Memory B cell (primary cell): ENCODE measurements around the gene ATG7.

Experiments used
- ATAC-seq: fragments of 150-1000 bp; cut with Tn5 transposase; 2 replicates; pipeline ENCODE4 v1.10.0; 2021; ENCODE audit warnings: low read depth, mild to moderate bottlenecking, moderate library complexity
- DNase-seq, 2 donors: peaks; one replicate each; pipeline ENCODE4 v3.0.0; 2022; ENCODE audit warnings: low spot score in 2 of 2
- H3K27ac Mint-ChIP-seq: one replicate; pipeline ENCODE4 v1.8.0; 2022; ENCODE audit warnings: mild to moderate bottlenecking, moderate library complexity, mixed read lengths
- H3K27me3 Mint-ChIP-seq: one replicate; pipeline ENCODE4 v1.8.0; 2022; ENCODE audit warnings: mixed read lengths
- H3K36me3 Mint-ChIP-seq: one replicate; pipeline ENCODE4 v1.8.0; 2022; ENCODE audit warnings: mild to moderate bottlenecking, mixed read lengths
- H3K4me1 Mint-ChIP-seq: one replicate; pipeline ENCODE4 v1.8.0; 2022; ENCODE audit warnings: mixed read lengths
- H3K4me3 Mint-ChIP-seq: one replicate; pipeline ENCODE4 v1.8.0; 2022; ENCODE audit warnings: mild to moderate bottlenecking, moderate library complexity, mixed read lengths
- H3K9me3 Mint-ChIP-seq: one replicate; pipeline ENCODE4 v1.8.0; 2022; ENCODE audit warnings: mixed read lengths

ATG7 gene

GRCh38 chr3:11385326-11385725 is 113.1 kb downstream of the ATG7 start:
- Mint-ChIP-seq H3K4me1 (no peaks in the 10 kb centered on the region), H3K36me3 (peaks cover 10% of the 10 kb centered on the region), H3K9me3 (no peaks in the 10 kb centered on the region), H3K27me3 (no peaks in the 10 kb centered on the region), H3K4me3 (no peak overlapping the region), H3K27ac (no peak overlapping the region)
- DNase-seq = no peak
- ATAC-seq = no peak

GRCh38 chr3:11385891-11386290 is 113.7 kb downstream of the ATG7 start:
- no peak for DNase-seq
- no peak for ATAC-seq
- Mint-ChIP-seq H3K27ac (no peak overlapping the region), H3K4me3 (no peak overlapping the region), H3K9me3 (no peaks in the 10 kb centered on the region), H3K36me3 (peaks cover 16% of the 10 kb centered on the region), H3K27me3 (no peaks in the 10 kb centered on the region), H3K4me1 (no peaks in the 10 kb centered on the region)

- H3K27ac Mint-ChIP-seq = no peak overlapping the region
- DNase-seq (no peak), ATAC-seq (no peak)
- no peaks in the 10 kb centered on the region for H3K9me3 Mint-ChIP-seq
- H3K4me3 Mint-ChIP-seq = no peak overlapping the region
- peaks cover 21% of the 10 kb centered on the region for H3K36me3 Mint-ChIP-seq
- H3K27me3 Mint-ChIP-seq = no peaks in the 10 kb centered on the region
- H3K4me1 Mint-ChIP-seq = no peaks in the 10 kb centered on the region
Measured at GRCh38 chr3:11386465-11387113, 114.4 kb downstream of the ATG7 start.

GRCh38 chr3:11389386-11390268 is 117.4 kb downstream of the ATG7 start:
- ATAC-seq = no peak
- Mint-ChIP-seq H3K27me3 (no peaks in the 10 kb centered on the region), H3K9me3 (no peaks in the 10 kb centered on the region), H3K36me3 (peaks cover 15% of the 10 kb centered on the region), H3K4me3 (no peak overlapping the region), H3K27ac (no peak overlapping the region), H3K4me1 (no peaks in the 10 kb centered on the region)
- no peak for DNase-seq

- Mint-ChIP-seq H3K36me3 (peaks cover 15% of the 10 kb centered on the region), H3K27me3 (no peaks in the 10 kb centered on the region), H3K4me3 (no peak overlapping the region), H3K27ac (no peak overlapping the region), H3K9me3 (no peaks in the 10 kb centered on the region), H3K4me1 (no peaks in the 10 kb centered on the region)
- DNase-seq (no peak), ATAC-seq (no peak)
Measured at GRCh38 chr3:11390411-11391131, 118.4 kb downstream of the ATG7 start.

GRCh38 chr3:11391174-11391879 is 119.1 kb downstream of the ATG7 start:
- H3K27ac Mint-ChIP-seq = no peak overlapping the region
- no peaks in the 10 kb centered on the region for H3K27me3 Mint-ChIP-seq
- H3K4me3 Mint-ChIP-seq = no peak overlapping the region
- H3K36me3 Mint-ChIP-seq = peaks cover 15% of the 10 kb centered on the region
- no peaks in the 10 kb centered on the region for H3K4me1 Mint-ChIP-seq
- no peaks in the 10 kb centered on the region for H3K9me3 Mint-ChIP-seq
- no peak for ATAC-seq
- DNase-seq = no peak

GRCh38 chr3:11392014-11392859 is 120.0 kb downstream of the ATG7 start:
- ATAC-seq = no peak
- H3K4me3 Mint-ChIP-seq = no peak overlapping the region
- no peaks in the 10 kb centered on the region for H3K9me3 Mint-ChIP-seq
- DNase-seq = no peak
- H3K4me1 Mint-ChIP-seq = no peaks in the 10 kb centered on the region
- no peaks in the 10 kb centered on the region for H3K27me3 Mint-ChIP-seq
- H3K36me3 Mint-ChIP-seq = peaks cover 13% of the 10 kb centered on the region
- no peak overlapping the region for H3K27ac Mint-ChIP-seq

- Mint-ChIP-seq H3K4me1 (no peaks in the 10 kb centered on the region), H3K9me3 (no peaks in the 10 kb centered on the region), H3K27me3 (no peaks in the 10 kb centered on the region), H3K27ac (no peak overlapping the region), H3K4me3 (no peak overlapping the region), H3K36me3 (peaks cover 13% of the 10 kb centered on the region)
- ATAC-seq = no peak
- DNase-seq = no peak
Measured at GRCh38 chr3:11392860-11393114, 120.6 kb downstream of the ATG7 start.

- Mint-ChIP-seq H3K4me1 (no peaks in the 10 kb centered on the region), H3K27ac (no peak overlapping the region), H3K27me3 (no peaks in the 10 kb centered on the region), H3K36me3 (peaks cover 13% of the 10 kb centered on the region), H3K4me3 (no peak overlapping the region), H3K9me3 (no peaks in the 10 kb centered on the region)
- no peak for ATAC-seq
- no peak for DNase-seq
Measured at GRCh38 chr3:11393401-11393800, 121.2 kb downstream of the ATG7 start.

- no peak for DNase-seq
- Mint-ChIP-seq H3K27ac (no peak overlapping the region), H3K27me3 (no peaks in the 10 kb centered on the region), H3K4me1 (no peaks in the 10 kb centered on the region), H3K36me3 (peaks cover 13% of the 10 kb centered on the region), H3K9me3 (no peaks in the 10 kb centered on the region), H3K4me3 (no peak overlapping the region)
- ATAC-seq = no peak
Measured at GRCh38 chr3:11394392-11394791, 122.2 kb downstream of the ATG7 start.

GRCh38 chr3:11400213-11400612 is 128.0 kb downstream of the ATG7 start:
- H3K4me3 Mint-ChIP-seq = no peak overlapping the region
- H3K9me3 Mint-ChIP-seq = peaks cover 4% of the 10 kb centered on the region
- no peak for ATAC-seq
- DNase-seq = no peak
- peaks cover 12% of the 10 kb centered on the region for H3K36me3 Mint-ChIP-seq
- no peaks in the 10 kb centered on the region for H3K4me1 Mint-ChIP-seq
- H3K27ac Mint-ChIP-seq = no peak overlapping the region
- H3K27me3 Mint-ChIP-seq = no peaks in the 10 kb centered on the region

GRCh38 chr3:11401434-11401833 is 129.2 kb downstream of the ATG7 start:
- Mint-ChIP-seq H3K27me3 (no peaks in the 10 kb centered on the region), H3K9me3 (peaks cover 5% of the 10 kb centered on the region), H3K27ac (no peak overlapping the region), H3K4me3 (no peak overlapping the region), H3K36me3 (peaks cover 19% of the 10 kb centered on the region), H3K4me1 (no peaks in the 10 kb centered on the region)
- ATAC-seq (no peak), DNase-seq (no peak)

GRCh38 chr3:11405323-11405722 is 133.1 kb downstream of the ATG7 start:
- DNase-seq = no peak
- Mint-ChIP-seq H3K36me3 (peaks cover 52% of the 10 kb centered on the region), H3K9me3 (peaks cover 15% of the 10 kb centered on the region), H3K27me3 (no peaks in the 10 kb centered on the region), H3K27ac (no peak overlapping the region), H3K4me3 (no peak overlapping the region), H3K4me1 (no peaks in the 10 kb centered on the region)
- no peak for ATAC-seq
